Endothelial cell of umbilical vein (primary cell): ENCODE data around the gene HECTD4. TPM values are rescaled to one million over a fixed set of nuclear protein-coding genes. Genes with fewer than 3 reads are reported as not detected.

ENCODE experiments used
- BruUV-seq: library from RNA; stranded (reverse); fragments of 400-500 nt; replicated peaks from 2 replicates; lab custom pipeline; 2021; lab: Mats Ljungman, UMichigan
- CTCF ChIA-PET: fragments of 300-600, 350-600 bp; sonication (Branson Sonifier 250); formaldehyde crosslinking; loops from one replicate; lab custom pipeline; 2021; ENCODE audit warnings: antibody characterized with exemption, inconsistent platforms; lab: Charles Lee
- POLR2A ChIA-PET: fragments of 300-600, 350-600 bp; sonication (Branson Sonifier 250); formaldehyde crosslinking; loops from one replicate; lab custom pipeline; 2021; ENCODE audit warnings: antibody characterized with exemption, inconsistent platforms; lab: Charles Lee
- DNase-seq: peaks from one replicate; pipeline ENCODE4 v3.0.0-alpha.2; 2011; ENCODE audit warnings: low read depth, low spot score
- FAIRE-seq: peaks from 2 replicates; lab custom pipeline; 2011; peaks lifted over from hg19 to GRCh38; lab: Jason Lieb, UNC
- H2AFZ ChIP-seq: 2 replicates; pipeline ENCODE4 v1.6.0; 2012; ENCODE audit warnings: low read depth, low read length, control low read depth, inconsistent platforms
- H3K27ac ChIP-seq: 2 replicates; pipeline ENCODE4 v1.5.1; 2011; ENCODE audit warnings: low read depth, mild to moderate bottlenecking, control low read depth, low read length, moderate library complexity; ENCODE audit not compliant: insufficient read depth
- H3K27me3 ChIP-seq, 2 experiments: 2 replicates each; pipeline versions ENCODE4 v1.6.0 to v1.6.1; 2011; ENCODE audit warnings: low read length in 2 of 2, mixed read lengths in 1 of 2; ENCODE audit not compliant: control insufficient read depth in 2 of 2, insufficient read depth in 2 of 2
- H3K36me3 ChIP-seq, 2 experiments: 2 replicates in 1 of 2; 3 replicates in 1 of 2; pipeline ENCODE4 v1.5.1; 2011; ENCODE audit warnings: low read length in 2 of 2, mild to moderate bottlenecking in 1 of 2, moderate library complexity in 1 of 2; ENCODE audit not compliant: control insufficient read depth in 2 of 2, insufficient read depth in 2 of 2; ENCODE audit errors: extremely low read depth in 1 of 2
- H3K4me1 ChIP-seq: 3 replicates; pipeline ENCODE4 v1.5.1; 2011; ENCODE audit warnings: mild to moderate bottlenecking, low read length; ENCODE audit not compliant: control insufficient read depth, insufficient read depth; ENCODE audit errors: extremely low read depth
- H3K4me2 ChIP-seq: 2 replicates; pipeline ENCODE4 v1.6.1; 2011; ENCODE audit warnings: low read length, control low read depth, mixed read lengths; ENCODE audit not compliant: insufficient read depth
- H3K4me3 ChIP-seq, 3 experiments: fragments of 200-600 bp in 1 of 3; sonication (generic), shearing (Covaris generic) in 1 of 3; replicated peaks in 1 of 3; 2 replicates each; pipeline ENCODE4 v1.5.1; 2011 to 2016; ENCODE audit warnings: control low read depth in 3 of 3, low read length in 3 of 3, mild to moderate bottlenecking in 2 of 3, inconsistent platforms in 1 of 3, low read depth in 1 of 3, moderate library complexity in 1 of 3; ENCODE audit not compliant: insufficient read depth in 1 of 3
- H3K79me2 ChIP-seq: 2 replicates; pipeline ENCODE4 v1.6.0; 2012; ENCODE audit warnings: low read length, inconsistent platforms; ENCODE audit not compliant: control insufficient read depth, insufficient read depth
- H3K9ac ChIP-seq: replicated peaks from 2 replicates; pipeline ENCODE3; 2011; ENCODE audit warnings: low read length, control low read depth; ENCODE audit not compliant: insufficient read depth; ENCODE audit errors: extremely low read depth
- H3K9me1 ChIP-seq: replicated peaks from 3 replicates; pipeline ENCODE4 v1.6.0; 2011; ENCODE audit warnings: mild to moderate bottlenecking, low read length; ENCODE audit not compliant: control insufficient read depth, insufficient read depth; ENCODE audit errors: extremely low read depth
- H3K9me3 ChIP-seq: replicated peaks from 2 replicates; pipeline ENCODE4 v1.5.1; 2012; ENCODE audit warnings: low read length, inconsistent platforms; ENCODE audit not compliant: control insufficient read depth, insufficient read depth
- H4K20me1 ChIP-seq: replicated peaks from 2 replicates; pipeline ENCODE3; 2011; ENCODE audit warnings: mild to moderate bottlenecking, low read length; ENCODE audit not compliant: control insufficient read depth, insufficient read depth; ENCODE audit errors: extremely low read depth
- EZH2 ChIP-seq: IDR thresholded peaks from 2 replicates; pipeline ENCODE4 v1.6.1; 2012; ENCODE audit warnings: borderline replicate concordance, low read depth, mild to moderate bottlenecking, moderate library complexity, low read length, inconsistent platforms; ENCODE audit not compliant: severe bottlenecking
- FOS ChIP-seq: IDR thresholded peaks from 2 replicates; pipeline ENCODE4 v1.6.1; 2011; ENCODE audit warnings: mild to moderate bottlenecking, low read length, moderate library complexity, borderline replicate concordance; ENCODE audit not compliant: insufficient read depth
- GATA2 ChIP-seq: IDR thresholded peaks from 2 replicates; pipeline ENCODE4 v1.7.0; 2011; ENCODE audit warnings: low read depth, mild to moderate bottlenecking, moderate library complexity, mixed read lengths, low read length; ENCODE audit not compliant: insufficient read length, insufficient read depth
- JUN ChIP-seq: IDR thresholded peaks from 2 replicates; pipeline ENCODE4 v1.6.1; 2011; ENCODE audit warnings: borderline replicate concordance, low read depth; ENCODE audit not compliant: insufficient read length, insufficient read depth
- MYC ChIP-seq: IDR thresholded peaks from one replicate; pipeline ENCODE4 v1.6.1; 2011; ENCODE audit warnings: mild to moderate bottlenecking, low read depth, low read length
- POLR2A ChIP-seq: IDR thresholded peaks from 2 replicates; pipeline ENCODE4 v1.6.1; 2012; ENCODE audit warnings: low read depth, mild to moderate bottlenecking, control low read depth, low read length
- POLR2AphosphoS5 ChIP-seq: IDR thresholded peaks from 2 replicates; pipeline ENCODE4 v1.6.1; 2012; ENCODE audit warnings: low read depth, mild to moderate bottlenecking, control low read depth, low read length, moderate library complexity; ENCODE audit not compliant: insufficient read depth
- dilution Hi-C: fragments of 300-500 bp; cut with MboI; formaldehyde crosslinking; loops from one replicate; pipeline ENCODE4 v1.15.0; 2019; ENCODE audit warnings: low sequenced_read_pairs; ENCODE audit not compliant: extremely low pct_ligation_motif_present
- intact Hi-C: fragments of 100-400 bp; cut with micrococcal nuclease; formaldehyde crosslinking; loops from one replicate; pipeline ENCODE4 v1.10.0; 2022
- polyA plus RNA-seq, 4 experiments: library from polyadenylated mRNA; depleted of rRNA in 3 of 4; stranded (reverse) in 3 of 4; unstranded in 1 of 4; fragments of >200 nt; gene quantifications; 2 replicates each; pipeline versions ENCODE4 v1.2.1 to v1.2.3, GENCODE V29; 2011 to 2012; ENCODE audit warnings: missing spikeins in 1 of 4
- total RNA-seq: library from RNA; stranded (reverse); gene quantifications from 2 replicates; pipeline ENCODE4 v1.2.3, GENCODE V29; 2021
- TF ChIP-seq, protein P1 (sequence below): IDR thresholded peaks from 2 replicates; pipeline ENCODE4 v1.6.1; 2011; ENCODE audit not compliant: insufficient read depth, insufficient read length
- TF ChIP-seq, protein P2 (sequence below), 2 donors: IDR thresholded peaks; 1 replicate in 1 of 2; 2 replicates in 1 of 2; pipeline ENCODE4 v1.5.1; 2011; ENCODE audit warnings: low read length in 2 of 2, mild to moderate bottlenecking in 2 of 2, moderate library complexity in 2 of 2, control low read depth in 1 of 2, inconsistent platforms in 1 of 2, low read depth in 1 of 2; ENCODE audit not compliant: insufficient read depth in 1 of 2; ENCODE audit errors: extremely low read depth in 1 of 2

The HECTD4 gene
- total and polyA plus RNA-seq, 2 donors (not counting 3 experiments of a cell fraction or from before 2014, with no cell fraction given): 9.7 to 47.7 TPM

DNA sequence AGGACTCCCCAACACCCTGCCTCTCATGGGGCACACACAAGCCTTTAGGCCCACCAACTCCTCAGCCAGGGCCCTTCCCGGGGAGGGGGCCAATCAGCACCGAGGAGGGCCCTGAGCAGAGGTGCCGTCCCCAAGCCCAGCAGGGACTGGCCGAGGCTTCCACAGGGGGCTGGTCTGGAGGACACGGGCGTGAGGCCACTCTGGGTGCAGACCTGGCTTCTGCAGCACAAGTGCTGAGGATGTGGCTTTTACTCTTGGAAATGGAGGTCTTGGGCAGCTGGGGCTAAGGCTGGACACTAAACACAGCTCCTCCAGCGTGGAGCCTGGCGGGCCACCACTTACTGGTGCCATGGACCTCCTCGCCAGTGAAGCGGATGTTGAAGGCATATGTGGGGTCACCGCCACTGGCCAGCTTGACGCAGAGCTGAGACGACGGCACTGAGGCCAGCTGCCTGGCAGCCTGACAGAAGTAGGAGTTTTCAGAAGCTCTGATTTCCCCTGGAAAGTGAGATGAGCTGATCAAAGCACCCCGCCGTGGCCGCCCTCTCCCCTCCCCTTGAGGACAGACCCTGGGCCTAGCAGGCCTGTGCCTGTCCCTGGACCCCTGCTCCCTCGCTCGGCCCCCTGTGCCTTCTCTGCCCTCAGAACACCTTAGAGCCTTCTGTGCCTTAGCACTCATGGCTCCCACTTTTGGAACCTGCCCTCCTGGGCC lies 212.9 kb downstream of the HECTD4 start:
- Histone ChIP-seq H2AFZ (no peak overlapping the region), H3K9ac (no peak overlapping the region), H3K27me3 (no peaks in the 10 kb centered on the region), H3K4me1 (no peaks in the 10 kb centered on the region), H3K4me2 (no peak overlapping the region), H3K27ac (no peak overlapping the region), H3K9me3 (no peaks in the 10 kb centered on the region), H3K36me3 (peaks cover 0 to 16% of the 10 kb centered on the region in 2 experiments), H4K20me1 (no peaks in the 10 kb centered on the region), H3K9me1 (no peaks in the 10 kb centered on the region), H3K79me2 (no peaks in the 10 kb centered on the region), H3K4me3 (no peak overlapping the region)
- ChIA-PET CTCF (interaction anchor here (0.6 to 1.6 kb wide), 3 partner anchors 37 to 224 kb away, joined by 3 to 4 read pairs (median 3); no protein-coding TSS in a partner anchor), POLR2A (no interaction called here)
- TF ChIP-seq POLR2A (no peak), POLR2AphosphoS5 (no peak), FOS (no peak), GATA2 (no peak)
- TF ChIP-seq, protein P1, sequence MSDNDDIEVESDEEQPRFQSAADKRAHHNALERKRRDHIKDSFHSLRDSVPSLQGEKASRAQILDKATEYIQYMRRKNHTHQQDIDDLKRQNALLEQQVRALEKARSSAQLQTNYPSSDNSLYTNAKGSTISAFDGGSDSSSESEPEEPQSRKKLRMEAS: no peak
- DNase-seq (no peak), FAIRE-seq (no peak)
- intact Hi-C loops (no loop called here), dilution Hi-C loops (no loop called here)
- BruUV-seq: no TSS peak

DNA sequence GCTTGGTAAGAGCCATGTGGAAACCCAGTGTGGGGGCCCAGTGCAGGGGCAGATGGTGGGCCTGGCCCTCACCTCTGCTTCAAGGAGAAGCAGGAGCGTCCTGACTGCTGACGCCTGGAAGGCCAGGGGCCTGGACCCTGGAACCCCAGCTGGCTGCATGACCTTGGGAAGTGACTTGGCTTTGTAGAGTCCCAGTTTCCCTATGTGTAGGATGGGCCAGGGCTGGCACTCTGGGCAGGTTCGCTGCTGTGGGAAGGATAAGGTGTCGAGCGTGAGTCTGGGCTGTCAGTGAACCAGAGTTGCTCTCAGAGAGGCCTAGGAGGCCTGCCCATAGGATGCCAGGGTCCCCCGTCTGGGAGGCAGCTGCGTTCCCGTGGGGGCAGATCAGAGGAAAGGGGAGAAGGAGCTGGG lies 213.7 kb downstream of the HECTD4 start:
- intact Hi-C loops: no loop called here
- dilution Hi-C loops: no loop called here
- no peaks in the 10 kb centered on the region for H3K4me1 ChIP-seq
- H4K20me1 ChIP-seq: no peaks in the 10 kb centered on the region
- H2AFZ ChIP-seq: no peak overlapping the region
- H3K36me3 ChIP-seq: peaks cover 0 to 16% of the 10 kb centered on the region in 2 experiments
- no peaks in the 10 kb centered on the region for H3K27me3 ChIP-seq
- no peak for DNase-seq
- FAIRE-seq: no peak
- no peak overlapping the region for H3K4me2 ChIP-seq
- POLR2A ChIA-PET: no interaction called here
- H3K9ac ChIP-seq: no peak overlapping the region
- no peak for TF ChIP-seq POLR2AphosphoS5
- TF ChIP-seq, protein P1: no peak
- TF ChIP-seq, protein P2, sequence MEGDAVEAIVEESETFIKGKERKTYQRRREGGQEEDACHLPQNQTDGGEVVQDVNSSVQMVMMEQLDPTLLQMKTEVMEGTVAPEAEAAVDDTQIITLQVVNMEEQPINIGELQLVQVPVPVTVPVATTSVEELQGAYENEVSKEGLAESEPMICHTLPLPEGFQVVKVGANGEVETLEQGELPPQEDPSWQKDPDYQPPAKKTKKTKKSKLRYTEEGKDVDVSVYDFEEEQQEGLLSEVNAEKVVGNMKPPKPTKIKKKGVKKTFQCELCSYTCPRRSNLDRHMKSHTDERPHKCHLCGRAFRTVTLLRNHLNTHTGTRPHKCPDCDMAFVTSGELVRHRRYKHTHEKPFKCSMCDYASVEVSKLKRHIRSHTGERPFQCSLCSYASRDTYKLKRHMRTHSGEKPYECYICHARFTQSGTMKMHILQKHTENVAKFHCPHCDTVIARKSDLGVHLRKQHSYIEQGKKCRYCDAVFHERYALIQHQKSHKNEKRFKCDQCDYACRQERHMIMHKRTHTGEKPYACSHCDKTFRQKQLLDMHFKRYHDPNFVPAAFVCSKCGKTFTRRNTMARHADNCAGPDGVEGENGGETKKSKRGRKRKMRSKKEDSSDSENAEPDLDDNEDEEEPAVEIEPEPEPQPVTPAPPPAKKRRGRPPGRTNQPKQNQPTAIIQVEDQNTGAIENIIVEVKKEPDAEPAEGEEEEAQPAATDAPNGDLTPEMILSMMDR (IDR thresholded peaks at IDR 0.05; ENCODE audit: extremely low read depth in 1 of 2, insufficient read depth in 1 of 2, low read depth in 1 of 2, low read length in 2 of 2): no peak
- no peak for TF ChIP-seq FOS
- TF ChIP-seq EZH2: no peak
- no peak for TF ChIP-seq POLR2A
- TF ChIP-seq MYC: no peak
- no peak for TF ChIP-seq JUN
- TF ChIP-seq GATA2: no peak
- no peak overlapping the region for H3K27ac ChIP-seq
- no TSS peak for BruUV-seq
- CTCF ChIA-PET: interaction anchor here (1.6 kb wide), 1 partner anchor 219 kb away, joined by 4 read pairs; no protein-coding TSS in a partner anchor
- H3K4me3 ChIP-seq: no peak overlapping the region
- H3K79me2 ChIP-seq: no peaks in the 10 kb centered on the region
- H3K9me3 ChIP-seq: no peaks in the 10 kb centered on the region
- no peaks in the 10 kb centered on the region for H3K9me1 ChIP-seq
